ENCODE measurements around the gene DAGLA.

DNA sequence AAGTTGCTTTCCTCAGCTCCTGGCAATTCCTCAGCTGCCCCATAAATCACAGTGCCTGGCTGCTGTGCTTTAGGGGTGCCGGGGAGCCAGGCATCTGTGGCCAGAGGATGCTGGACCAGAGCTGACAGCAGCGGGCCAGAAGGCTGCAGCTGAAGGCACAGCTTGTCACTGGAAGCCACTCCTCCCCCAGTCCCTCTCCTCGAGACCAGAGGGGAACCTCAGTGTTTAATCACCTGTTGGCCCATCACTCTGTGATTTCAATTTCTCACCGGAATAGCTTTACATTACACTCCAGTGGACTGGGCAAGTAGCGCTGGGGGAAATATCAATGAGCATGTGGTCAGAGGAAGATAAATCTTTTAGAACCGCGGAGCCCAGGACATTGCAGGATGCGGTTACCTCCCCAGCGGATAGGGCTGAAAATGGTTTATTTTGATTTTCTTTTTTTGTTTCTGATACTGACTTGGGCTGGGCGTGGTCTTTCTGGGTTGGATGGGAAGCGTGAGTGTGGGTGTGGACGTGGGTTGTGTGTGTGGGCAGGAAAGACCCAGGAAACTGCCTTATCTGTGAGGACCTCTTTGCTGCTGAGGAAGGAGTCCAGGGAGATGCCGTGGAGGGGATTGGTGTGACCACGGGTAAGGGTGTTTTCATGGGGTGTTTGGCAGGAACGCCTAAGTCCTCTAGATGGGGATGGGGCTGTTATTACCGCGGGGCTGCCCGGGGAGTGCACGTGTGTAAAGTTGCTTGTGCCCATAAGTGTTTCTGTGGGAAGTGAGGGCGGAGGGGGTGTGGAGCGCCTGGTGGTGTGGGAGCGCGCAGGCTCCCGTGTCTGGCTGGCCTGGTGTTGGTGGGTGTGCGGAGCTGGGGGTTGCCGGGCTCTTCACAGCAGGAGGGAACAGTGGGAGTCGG, 4.0 kb downstream of the DAGLA start:
- TF ChIP-seq YY1 (IDR thresholded peaks at IDR 0.05; ENCODE audit: insufficient read depth, insufficient read length) (no peak), SUZ12 (IDR thresholded peaks at IDR 0.05; ENCODE audit: extremely low read depth, insufficient read depth, insufficient read length) (no peak), ZNF274 (IDR thresholded peaks at IDR 0.05; ENCODE audit: low read depth, low read length) (no peak)

All from NT2/D1 (cell line).